DOHH2 (cell line): ENCODE data around the gene CCNI2.

ENCODE experiments used
- H3F3A ChIP-seq: fragments of 200-600 bp; sonication (generic), shearing (Covaris generic); 2 replicates; pipeline ENCODE4 v1.6.0; 2016; ENCODE audit warnings: antibody characterized with exemption, mild to moderate bottlenecking; ENCODE audit not compliant: control insufficient read depth, insufficient read depth
- H3K27ac ChIP-seq: fragments of 200-600 bp; sonication (generic); 2 replicates; pipeline ENCODE4 v1.5.1; 2014; ENCODE audit warnings: low read depth, mild to moderate bottlenecking, low read length, moderate library complexity
- H3K27me3 ChIP-seq: fragments of 200-600 bp; sonication (generic); 2 replicates; pipeline ENCODE4 v1.6.1; 2014; ENCODE audit warnings: mild to moderate bottlenecking, low read length, mixed read lengths; ENCODE audit not compliant: control insufficient read depth
- H3K36me3 ChIP-seq: fragments of 200-600 bp; sonication (generic); 2 replicates; pipeline ENCODE4 v1.6.1; 2014; ENCODE audit warnings: mild to moderate bottlenecking, low read length, moderate library complexity, mixed read lengths; ENCODE audit not compliant: control insufficient read depth
- H3K4me1 ChIP-seq: fragments of 200-600 bp; sonication (generic); 2 replicates; pipeline ENCODE4 v1.6.1; 2014; ENCODE audit warnings: mild to moderate bottlenecking, low read length, mixed read lengths; ENCODE audit not compliant: control insufficient read depth
- H3K4me2 ChIP-seq: fragments of 200-600 bp; sonication (generic); 2 replicates; pipeline ENCODE4 v1.6.0; 2014; ENCODE audit warnings: mild to moderate bottlenecking, low read length, moderate library complexity
- H3K4me3 ChIP-seq: fragments of 200-600 bp; sonication (generic); 2 replicates; pipeline ENCODE4 v1.5.1; 2014; ENCODE audit warnings: mild to moderate bottlenecking, low read length, mixed read lengths
- H3K79me2 ChIP-seq: fragments of 200-600 bp; sonication (generic); 2 replicates; pipeline ENCODE4 v1.6.1; 2014; ENCODE audit warnings: mild to moderate bottlenecking, low read length, mixed read lengths; ENCODE audit not compliant: control insufficient read depth
- H3K9me2 ChIP-seq: fragments of 200-600 bp; sonication (generic); replicated peaks from 2 replicates; pipeline ENCODE4 v1.6.1; 2014; ENCODE audit warnings: mild to moderate bottlenecking, low read length, mixed read lengths; ENCODE audit not compliant: control insufficient read depth
- H3K9me3 ChIP-seq: fragments of 200-600 bp; sonication (generic); 2 replicates; pipeline ENCODE4 v1.6.1; 2014; ENCODE audit warnings: antibody characterized with exemption, low read length, mixed read lengths; ENCODE audit not compliant: control insufficient read depth, insufficient read depth
- H4K20me1 ChIP-seq: fragments of 200-600 bp; sonication (generic); 2 replicates; pipeline ENCODE4 v1.6.0; 2014; ENCODE audit warnings: low read depth, mild to moderate bottlenecking, antibody characterized with exemption, low read length, moderate library complexity; ENCODE audit not compliant: control insufficient read depth, insufficient read depth
- EZH2phosphoT487 ChIP-seq: fragments of 200-600 bp; sonication (generic); IDR thresholded peaks from 2 replicates; pipeline ENCODE4 v1.6.1; 2017; ENCODE audit warnings: borderline replicate concordance, mild to moderate bottlenecking, antibody characterized with exemption, low read length, moderate library complexity, mixed read lengths
- TF ChIP-seq, protein P1 (sequence below): fragments of 200-600 bp; sonication (generic); IDR thresholded peaks from one replicate; pipeline ENCODE4 v1.5.1; 2014; ENCODE audit warnings: antibody characterized with exemption, mild to moderate bottlenecking, low read depth, low read length; ENCODE audit not compliant: poor library complexity, severe bottlenecking

The CCNI2 gene

DNA sequence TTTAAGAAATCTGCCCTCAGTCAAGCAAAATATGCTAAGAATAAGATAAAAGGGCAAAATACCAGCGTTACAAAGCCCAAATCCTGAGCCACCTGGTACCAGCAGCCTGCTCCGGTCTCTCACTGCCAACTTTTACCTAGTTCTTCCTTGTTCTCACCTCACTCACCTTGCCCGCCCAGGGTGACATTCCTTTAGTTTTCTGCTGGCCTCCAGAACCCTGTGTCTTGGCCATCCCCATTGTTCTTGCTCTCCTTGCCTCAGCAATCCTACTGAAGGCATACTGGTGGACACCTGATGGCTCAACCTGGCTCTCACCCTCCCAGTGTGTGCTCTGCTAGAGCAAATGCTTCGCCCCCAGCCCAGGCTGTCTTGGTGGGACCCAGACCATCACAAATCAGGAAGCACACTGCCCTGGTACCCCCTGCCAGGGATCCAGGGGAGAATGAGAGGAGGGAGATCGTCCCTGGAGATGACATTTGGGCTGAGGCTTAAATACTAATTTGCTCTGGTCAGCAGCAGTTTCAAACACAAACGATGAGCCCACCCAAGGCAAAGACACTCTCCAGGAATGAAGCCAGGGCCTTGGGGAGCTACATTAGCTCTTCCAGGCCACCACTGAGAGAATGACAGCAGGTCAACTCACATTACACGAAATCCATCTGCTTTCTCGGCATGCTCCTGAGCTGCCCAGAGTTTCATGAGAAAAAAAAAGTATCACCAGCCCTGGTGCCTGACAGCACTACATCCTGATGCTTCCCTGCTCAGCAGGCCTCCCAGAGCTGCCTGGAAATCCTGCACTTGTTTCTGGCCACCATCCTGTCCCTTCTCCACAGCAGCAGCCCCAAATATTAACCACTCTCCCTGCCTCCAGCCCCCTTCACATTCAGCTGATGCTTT is 42.0 kb downstream of the CCNI2 start:
- no peaks in the 10 kb centered on the region for H3K79me2 ChIP-seq
- no peak overlapping the region for H3K27ac ChIP-seq
- H3K9me3 ChIP-seq: no peaks in the 10 kb centered on the region
- H3K27me3 ChIP-seq: peaks cover 23% of the 10 kb centered on the region
- no peaks in the 10 kb centered on the region; the same call in 1 of the 2 replicates for H4K20me1 ChIP-seq
- no peak for TF ChIP-seq EZH2phosphoT487
- TF ChIP-seq, protein P1, sequence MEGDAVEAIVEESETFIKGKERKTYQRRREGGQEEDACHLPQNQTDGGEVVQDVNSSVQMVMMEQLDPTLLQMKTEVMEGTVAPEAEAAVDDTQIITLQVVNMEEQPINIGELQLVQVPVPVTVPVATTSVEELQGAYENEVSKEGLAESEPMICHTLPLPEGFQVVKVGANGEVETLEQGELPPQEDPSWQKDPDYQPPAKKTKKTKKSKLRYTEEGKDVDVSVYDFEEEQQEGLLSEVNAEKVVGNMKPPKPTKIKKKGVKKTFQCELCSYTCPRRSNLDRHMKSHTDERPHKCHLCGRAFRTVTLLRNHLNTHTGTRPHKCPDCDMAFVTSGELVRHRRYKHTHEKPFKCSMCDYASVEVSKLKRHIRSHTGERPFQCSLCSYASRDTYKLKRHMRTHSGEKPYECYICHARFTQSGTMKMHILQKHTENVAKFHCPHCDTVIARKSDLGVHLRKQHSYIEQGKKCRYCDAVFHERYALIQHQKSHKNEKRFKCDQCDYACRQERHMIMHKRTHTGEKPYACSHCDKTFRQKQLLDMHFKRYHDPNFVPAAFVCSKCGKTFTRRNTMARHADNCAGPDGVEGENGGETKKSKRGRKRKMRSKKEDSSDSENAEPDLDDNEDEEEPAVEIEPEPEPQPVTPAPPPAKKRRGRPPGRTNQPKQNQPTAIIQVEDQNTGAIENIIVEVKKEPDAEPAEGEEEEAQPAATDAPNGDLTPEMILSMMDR: no peak
- no peaks in the 10 kb centered on the region for H3K36me3 ChIP-seq
- no peak overlapping the region for H3K4me3 ChIP-seq
- H3K9me2 ChIP-seq: no peaks in the 10 kb centered on the region
- no peaks in the 10 kb centered on the region for H3F3A ChIP-seq
- no peaks in the 10 kb centered on the region for H3K4me1 ChIP-seq
- no peak overlapping the region for H3K4me2 ChIP-seq

DNA sequence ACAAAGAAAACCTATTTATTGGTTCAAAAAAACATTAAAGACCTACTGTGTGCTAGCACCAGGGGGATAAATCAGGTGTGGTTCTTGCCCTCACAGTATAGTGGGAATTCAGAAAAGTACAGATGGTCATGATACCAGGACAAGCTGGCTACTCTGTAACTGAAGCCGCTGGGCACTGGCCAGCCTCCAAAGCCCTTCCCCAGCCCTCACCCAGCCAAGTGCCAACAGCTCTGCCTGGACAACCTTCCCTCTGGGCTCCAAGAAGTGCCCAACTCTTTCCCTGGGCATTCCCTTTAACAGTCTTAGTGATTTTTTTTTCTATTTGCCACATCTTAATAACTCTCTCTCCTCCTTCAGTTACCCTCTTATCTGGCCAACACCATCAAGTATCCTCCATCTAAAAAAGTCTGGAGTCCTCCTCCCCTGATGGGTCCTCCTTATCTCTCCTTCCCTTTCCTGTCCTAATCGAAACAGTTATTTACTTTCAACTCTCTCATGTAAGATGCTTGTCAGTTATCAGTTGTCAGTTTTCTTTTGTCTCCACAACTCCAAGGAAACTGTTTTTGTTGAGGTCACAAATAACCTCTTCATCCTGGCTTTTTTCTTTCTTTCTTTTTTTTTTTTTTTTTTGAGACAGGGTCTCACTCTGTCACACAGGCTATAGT is 43.1 kb downstream of the CCNI2 start:
- Histone ChIP-seq H3K27me3 (peaks cover 17% of the 10 kb centered on the region), H3K36me3 (no peaks in the 10 kb centered on the region), H3K9me3 (no peaks in the 10 kb centered on the region), H3F3A (no peaks in the 10 kb centered on the region), H3K9me2 (no peaks in the 10 kb centered on the region), H3K4me1 (no peaks in the 10 kb centered on the region), H3K4me2 (no peak overlapping the region), H3K79me2 (no peaks in the 10 kb centered on the region), H3K4me3 (no peak overlapping the region), H3K27ac (no peak overlapping the region), H4K20me1 (no peaks in the 10 kb centered on the region; the same call in 1 of the 2 replicates)
- no peak for TF ChIP-seq EZH2phosphoT487
- TF ChIP-seq, protein P1: no peak

DNA sequence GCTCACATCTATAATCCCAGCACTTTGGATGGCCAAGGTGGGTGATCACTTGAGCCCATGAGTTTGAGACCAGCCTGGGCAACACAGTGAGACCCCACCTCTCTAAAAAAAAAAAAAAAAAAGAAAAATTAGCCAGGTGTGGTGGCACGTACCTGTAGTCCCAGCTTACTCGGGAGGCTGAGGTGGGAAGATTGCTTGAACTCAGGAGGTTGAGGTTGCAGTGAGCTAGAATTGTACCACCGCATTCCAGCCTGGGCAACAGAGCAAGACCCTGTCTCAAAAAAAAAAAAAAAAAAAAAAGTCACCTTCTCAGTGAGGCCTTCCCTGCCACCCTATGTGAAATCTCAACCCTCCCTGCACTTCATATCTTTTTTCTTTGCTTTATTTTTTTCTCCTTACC is 43.8 kb downstream of the CCNI2 start:
- Histone ChIP-seq H3K4me2 (no peak overlapping the region), H3K36me3 (no peaks in the 10 kb centered on the region), H3K79me2 (no peaks in the 10 kb centered on the region), H3K9me3 (no peaks in the 10 kb centered on the region), H3K4me1 (no peaks in the 10 kb centered on the region), H3K9me2 (no peaks in the 10 kb centered on the region), H3K27ac (no peak overlapping the region), H3F3A (no peaks in the 10 kb centered on the region), H3K27me3 (peaks cover 11% of the 10 kb centered on the region; the same call in 1 of the 2 replicates), H4K20me1 (no peaks in the 10 kb centered on the region; the same call in 1 of the 2 replicates), H3K4me3 (no peak overlapping the region)
- TF ChIP-seq, protein P1: no peak
- TF ChIP-seq EZH2phosphoT487: no peak
